Uterus (tissue), 2 donors: ENCODE data around the gene PCYOX1L.

Source experiments
- CTCF ChIP-seq, 4 experiments: fragments of 200-600 bp in 2 of 4; fragments of 450-650 bp in 2 of 4; sonication (generic) in 2 of 4; IDR thresholded peaks; one replicate each; pipeline ENCODE4 v1.5.1; 2016 to 2019; ENCODE audit warnings: antibody characterized with exemption in 4 of 4, mild to moderate bottlenecking in 2 of 4, moderate library complexity in 1 of 4
- POLR2A ChIP-seq, 2 donors: fragments of 450-650 bp; IDR thresholded peaks; one replicate each; pipeline ENCODE4 v1.6.1; 2016; ENCODE audit warnings: antibody characterized with exemption in 2 of 2, mild to moderate bottlenecking in 1 of 2, moderate library complexity in 1 of 2

GRCh38 chr5:149400304-149400703 lies 42.5 kb downstream of the PCYOX1L start:
- TF ChIP-seq CTCF (IDR thresholded peaks at IDR 0.05): no peak
- no peak for TF ChIP-seq POLR2A (IDR thresholded peaks at IDR 0.05)
